Limb (tissue), 2 donors: ENCODE results near the gene C1orf74.

Experiments used
- DNase-seq, 2 donors: peaks; one replicate each; pipeline ENCODE4 v3.0.0-alpha.2; 2016; ENCODE audit errors: extremely low spot score in 2 of 2

Gene C1orf74

GRCh38 chr1:209747580-209748262, 36.6 kb downstream of the C1orf74 start:
- DNase-seq = peak; percentile 49 to 82

GRCh38 chr1:209746451-209747165, 37.8 kb downstream of the C1orf74 start:
- DNase-seq = no peak

- peak in 1 of 2 donors; percentile 39 for DNase-seq
Measured at GRCh38 chr1:209743145-209743482, 41.2 kb downstream of the C1orf74 start.

DNA sequence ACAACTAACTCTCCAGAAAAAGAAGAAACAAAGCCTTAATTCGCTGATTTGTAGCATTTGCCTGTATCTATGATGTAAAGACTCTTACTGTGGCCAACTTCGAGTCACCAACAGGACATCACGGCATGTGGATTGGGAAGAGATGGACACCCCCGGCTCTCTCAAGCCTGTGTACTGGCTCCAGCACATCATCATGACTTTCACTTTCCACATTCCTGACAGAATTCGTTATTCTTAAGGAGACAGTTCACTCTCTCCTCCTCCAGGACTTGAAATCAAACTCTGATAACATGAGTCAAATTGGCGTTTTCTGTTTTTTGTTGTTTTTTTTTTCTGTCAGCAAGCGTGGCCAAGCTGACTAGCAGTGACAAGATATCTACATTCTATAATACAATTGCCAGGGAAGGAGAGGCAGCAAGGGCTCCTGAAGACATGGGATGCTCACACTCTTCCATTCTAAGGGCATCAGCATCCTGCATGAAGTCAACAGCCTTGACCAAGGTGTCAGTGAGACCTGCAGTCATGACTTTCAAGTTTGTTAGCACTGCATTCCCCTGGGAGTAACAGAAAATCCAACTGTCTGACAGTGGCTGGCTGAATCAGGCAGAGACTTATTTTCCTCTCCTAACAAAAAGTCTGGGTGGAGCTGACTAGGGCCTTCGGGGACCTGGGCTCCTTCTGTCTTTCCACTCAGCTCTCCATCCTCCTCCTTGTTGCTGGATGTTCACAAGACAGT, 41.8 kb downstream of the C1orf74 start:
- DNase-seq = no peak

DNA sequence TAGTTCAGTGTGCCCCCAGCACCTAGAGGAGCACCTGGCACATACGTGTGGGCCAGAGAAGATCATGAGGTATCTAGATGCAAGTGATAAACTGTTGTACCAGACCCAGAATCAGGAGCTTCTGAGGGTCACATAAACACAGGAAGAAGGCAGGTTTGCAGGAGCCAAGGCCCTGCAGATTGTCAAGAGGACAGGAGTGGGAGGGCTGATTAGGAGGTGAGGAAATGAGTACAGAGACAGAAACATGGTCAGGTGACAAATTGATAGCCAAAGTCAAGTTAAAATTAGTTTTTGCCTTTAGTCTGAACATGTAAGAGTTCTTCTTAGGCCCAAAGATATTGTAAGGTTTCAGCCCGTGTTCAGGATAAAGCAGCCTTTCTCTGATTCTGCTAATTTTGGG, 42.5 kb downstream of the C1orf74 start:
- no peak for DNase-seq

DNA sequence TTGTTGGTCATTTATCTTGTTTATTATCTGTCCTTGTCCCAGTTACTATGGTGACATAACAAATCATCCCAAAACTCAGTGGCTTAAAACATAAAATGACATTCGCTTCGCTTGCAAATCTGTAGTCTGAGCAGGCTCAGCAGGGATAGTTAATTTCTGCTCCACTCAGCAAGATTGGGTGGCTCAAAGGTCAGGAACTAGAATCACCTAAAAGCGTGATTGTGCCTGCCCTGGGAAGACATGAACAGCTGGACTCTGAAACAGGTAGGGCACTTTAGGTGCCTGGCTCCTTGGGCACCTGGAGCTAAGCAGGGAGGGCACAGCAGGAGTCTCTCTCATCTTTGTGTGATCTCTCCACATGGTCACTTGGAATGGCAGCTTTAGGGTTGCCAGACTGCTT, 43.2 kb downstream of the C1orf74 start:
- no peak for DNase-seq

GRCh38 chr1:209738270-209738669, 46.1 kb downstream of the C1orf74 start:
- DNase-seq = no peak

GRCh38 chr1:209737118-209737505, 47.2 kb downstream of the C1orf74 start:
- no peak for DNase-seq

DNA sequence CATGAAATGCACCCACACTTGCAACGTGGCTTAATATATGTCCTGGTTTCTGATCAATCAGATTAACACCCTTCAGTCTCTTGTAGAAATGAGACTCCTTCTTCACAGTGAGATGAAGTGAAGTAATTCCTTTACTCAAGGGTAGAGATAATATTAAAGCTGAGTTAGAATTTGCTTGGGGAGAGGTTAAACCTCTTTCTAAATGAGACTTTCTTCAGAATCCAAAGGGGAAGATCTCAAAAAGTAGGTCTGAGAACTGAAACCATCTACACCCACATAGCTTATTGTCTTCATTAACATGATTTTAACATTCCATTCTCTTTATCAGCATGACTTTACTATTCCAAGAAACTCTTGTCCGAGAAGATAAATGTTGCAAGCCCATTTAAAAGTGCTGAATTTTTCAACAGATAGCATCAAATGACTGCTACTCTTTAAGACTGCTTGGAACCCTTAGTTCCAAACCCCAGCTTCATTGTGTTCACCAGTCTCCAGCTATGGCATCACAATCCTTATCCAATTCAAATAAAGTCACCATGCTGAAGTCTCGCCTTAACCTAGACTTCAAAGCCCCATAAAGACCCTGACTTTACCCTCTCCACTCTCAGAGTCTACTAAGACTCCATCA, 47.8 kb downstream of the C1orf74 start:
- no peak for DNase-seq

GRCh38 chr1:209733409-209734192, 50.8 kb downstream of the C1orf74 start:
- no peak for DNase-seq

DNA sequence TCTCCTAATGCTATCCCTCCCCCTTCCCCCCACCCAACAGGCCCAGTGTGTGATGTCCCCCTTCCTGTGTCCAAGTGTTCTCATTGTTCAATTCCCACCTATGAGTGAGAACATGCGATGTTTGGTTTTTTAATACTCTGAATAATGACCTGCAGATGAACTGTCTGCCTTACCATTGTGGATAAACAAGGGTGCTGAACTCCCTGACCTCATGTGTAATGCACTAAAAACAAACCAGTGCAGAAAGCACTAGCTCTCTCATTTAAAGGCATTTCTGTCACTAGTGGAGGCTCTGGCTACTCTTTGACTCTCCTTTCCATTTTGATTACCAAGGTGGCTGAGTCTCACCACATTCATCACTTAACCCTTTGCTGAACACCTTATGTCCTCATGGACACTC, 51.6 kb downstream of the C1orf74 start:
- DNase-seq = no peak

GRCh38 chr1:209729436-209729835, 54.9 kb downstream of the C1orf74 start:
- no peak for DNase-seq
